Neuronal stem cell (in vitro differentiated cells): ENCODE data around the gene OR13C3.
A peak's percentile ranks its signal among the peaks of the same experiment; 100 is the strongest.
"Not testable (repeated sequence)": the region's sequence is repeated elsewhere in the genome, so short reads cannot be mapped to it uniquely, and the experiment has no call there.

Experiments used
- DNase-seq: peaks from one replicate; pipeline ENCODE4 v3.0.0-alpha.2; 2013; ENCODE audit warnings: low spot score
- H2AFZ ChIP-seq: one replicate; pipeline ENCODE4 v1.6.1; 2013; ENCODE audit warnings: mild to moderate bottlenecking, low read length, inconsistent platforms
- H2AK5ac ChIP-seq: 2 replicates; pipeline ENCODE4 v1.6.1; 2013; ENCODE audit warnings: low read depth, mild to moderate bottlenecking, inconsistent platforms, low read length, moderate library complexity, mixed read lengths
- H2BK120ac ChIP-seq: 2 replicates; pipeline ENCODE4 v1.6.1; 2013; ENCODE audit warnings: low read depth, mild to moderate bottlenecking, inconsistent platforms, low read length, moderate library complexity, mixed read lengths
- H2BK12ac ChIP-seq: one replicate; pipeline ENCODE4 v1.6.1; 2013; ENCODE audit warnings: low read length, inconsistent platforms
- H2BK15ac ChIP-seq: 2 replicates; pipeline ENCODE4 v1.6.1; 2013; ENCODE audit warnings: mild to moderate bottlenecking, low read length, inconsistent platforms, mixed read lengths
- H2BK5ac ChIP-seq: one replicate; pipeline ENCODE4 v1.6.1; 2013; ENCODE audit warnings: inconsistent platforms, mild to moderate bottlenecking, low read length, moderate library complexity
- H3K14ac ChIP-seq: one replicate; pipeline ENCODE4 v1.6.1; 2013; ENCODE audit warnings: low read length, inconsistent platforms
- H3K18ac ChIP-seq: 2 replicates; pipeline ENCODE4 v1.6.1; 2013; ENCODE audit warnings: low read length, inconsistent platforms
- H3K23ac ChIP-seq: 2 replicates; pipeline ENCODE4 v1.6.1; 2013; ENCODE audit warnings: low read depth, mild to moderate bottlenecking, mixed read lengths, low read length, inconsistent platforms; ENCODE audit not compliant: poor library complexity
- H3K27ac ChIP-seq: replicated peaks from 3 replicates; pipeline ENCODE4 v1.5.1; 2013; ENCODE audit warnings: low read length, inconsistent platforms
- H3K27me3 ChIP-seq, 3 experiments: 2 replicates each; pipeline ENCODE4 v1.6.1; 2013; ENCODE audit warnings: low read length in 3 of 3, mild to moderate bottlenecking in 2 of 3, inconsistent platforms in 1 of 3, low read depth in 1 of 3, mixed read lengths in 1 of 3, moderate library complexity in 1 of 3; ENCODE audit not compliant: control insufficient read depth in 3 of 3, insufficient read depth in 3 of 3
- H3K36me3 ChIP-seq, 2 donors: replicated peaks in 1 of 2; 2 replicates each; pipeline ENCODE4 v1.6.1; 2013; ENCODE audit warnings: low read length in 2 of 2; ENCODE audit not compliant: control insufficient read depth in 2 of 2, insufficient read depth in 2 of 2
- H3K4ac ChIP-seq: 2 replicates; pipeline ENCODE4 v1.6.1; 2013; ENCODE audit warnings: inconsistent platforms, mild to moderate bottlenecking, low read length, moderate library complexity
- H3K4me1 ChIP-seq, 2 donors: 1 replicate in 1 of 2; 2 replicates in 1 of 2; pipeline ENCODE4 v1.6.1; 2013; ENCODE audit warnings: low read length in 2 of 2, low read depth in 1 of 2; ENCODE audit not compliant: control insufficient read depth in 2 of 2, insufficient read depth in 1 of 2
- H3K4me2 ChIP-seq: one replicate; pipeline ENCODE4 v1.6.1; 2013; ENCODE audit warnings: mild to moderate bottlenecking, low read length, inconsistent platforms; ENCODE audit not compliant: insufficient read depth, poor library complexity, severe bottlenecking
- H3K4me3 ChIP-seq, 2 donors: 2 replicates each; pipeline ENCODE4 v1.5.1; 2013; ENCODE audit warnings: low read length in 2 of 2, mild to moderate bottlenecking in 2 of 2, inconsistent platforms in 1 of 2, moderate library complexity in 1 of 2
- H3K79me1 ChIP-seq: one replicate; pipeline ENCODE4 v1.6.1; 2013; ENCODE audit warnings: low read depth, mild to moderate bottlenecking, inconsistent platforms, low read length, moderate library complexity
- H3K9ac ChIP-seq: one replicate; pipeline ENCODE4 v1.6.1; 2013; ENCODE audit warnings: mild to moderate bottlenecking, low read depth, low read length, inconsistent platforms; ENCODE audit not compliant: poor library complexity
- H3K9me3 ChIP-seq, 2 donors: replicated peaks in 1 of 2; 2 replicates each; pipeline versions ENCODE3 to v1.6.1; 2013; ENCODE audit warnings: low read length in 2 of 2, mild to moderate bottlenecking in 2 of 2, inconsistent platforms in 1 of 2, low read depth in 1 of 2, mixed read lengths in 1 of 2, moderate library complexity in 1 of 2; ENCODE audit not compliant: control insufficient read depth in 2 of 2, insufficient read depth in 1 of 2
- H4K8ac ChIP-seq: one replicate; pipeline ENCODE4 v1.6.1; 2013; ENCODE audit warnings: low read depth, mild to moderate bottlenecking, inconsistent platforms, low read length, moderate library complexity
- H4K91ac ChIP-seq: one replicate; pipeline ENCODE4 v1.6.1; 2013; ENCODE audit warnings: low read length, low read depth, mild to moderate bottlenecking, inconsistent platforms; ENCODE audit not compliant: poor library complexity
- WGBS, 2 donors: extraction: QIAGEN DNeasy Blood & Tissue Kit; methylation state at CpG; one replicate each; pipeline ENCODE4 v1.1.7; 2013; ENCODE audit warnings: missing lambda C conversion rate in 2 of 2, mixed read lengths in 1 of 2; ENCODE audit not compliant: insufficient read length in 2 of 2, insufficient replicate concordance in 1 of 2; ENCODE audit errors: extremely low coverage in 2 of 2; 5-methylcytosine and 5-hydroxymethylcytosine counted together

OR13C3 gene

GRCh38 chr9:104527109-104527508 lies 9.5 kb downstream of the OR13C3 start, which contains the start of gene OR13C4:
Gene OR13C4, minus strand, starts transcription at chr9:104527209. Its CDS starts 0 bp downstream, at chr9:104527209.
- H2AK5ac ChIP-seq: no peak within 1 kb of the TSS
- H3K36me3 ChIP-seq: no peaks in the 10 kb centered on the region
- H2AFZ ChIP-seq: no peak within 1 kb of the TSS
- H4K8ac ChIP-seq: no peak within 1 kb of the TSS
- H4K91ac ChIP-seq: no peak within 1 kb of the TSS
- no peak within 1 kb of the TSS for H3K27ac ChIP-seq
- H3K18ac ChIP-seq: no peak within 1 kb of the TSS
- no peaks in the 10 kb centered on the region for H3K9me3 ChIP-seq
- no peak within 1 kb of the TSS for H3K4me3 ChIP-seq
- H3K27me3 ChIP-seq: peaks cover 0 to 1% (median 0%) of the 10 kb centered on the region in 3 experiments
- H3K23ac ChIP-seq: no peak within 1 kb of the TSS
- H3K9ac ChIP-seq: no peak within 1 kb of the TSS
- no peak within 1 kb of the TSS for H3K4ac ChIP-seq
- no peaks in the 10 kb centered on the region for H3K4me1 ChIP-seq
- H3K14ac ChIP-seq: no peak within 1 kb of the TSS
- H3K79me1 ChIP-seq: no peaks in the 10 kb centered on the region
- H2BK15ac ChIP-seq: no peak within 1 kb of the TSS
- H3K4me2 ChIP-seq: no peak within 1 kb of the TSS
- H2BK120ac ChIP-seq: no peak within 1 kb of the TSS
- no peak within 1 kb of the TSS for H2BK5ac ChIP-seq
- DNase-seq: no peak
- H2BK12ac ChIP-seq: no peak within 1 kb of the TSS

GRCh38 chr9:104520241-104520640 lies 16.4 kb downstream of the OR13C3 start:
- not testable (repeated sequence) for H3K4ac ChIP-seq, H3K27ac ChIP-seq, H3K27me3 ChIP-seq, H3K14ac ChIP-seq, H4K8ac ChIP-seq, H2AK5ac ChIP-seq, DNase-seq, H2BK5ac ChIP-seq, H3K36me3 ChIP-seq, H3K4me2 ChIP-seq, H4K91ac ChIP-seq, H3K9me3 ChIP-seq, H3K4me3 ChIP-seq, H3K9ac ChIP-seq, H2BK120ac ChIP-seq, H3K79me1 ChIP-seq, H3K4me1 ChIP-seq, H3K23ac ChIP-seq, H2BK12ac ChIP-seq, H2BK15ac ChIP-seq, H3K18ac ChIP-seq
- WGBS, 2 donors: no CpG with 5 or more reads among the region's 10 CpGs
- H2AFZ ChIP-seq: peak overlapping the region; percentile 49

GRCh38 chr9:104514901-104515300 lies 21.8 kb downstream of the OR13C3 start:
- Histone ChIP-seq H3K4me3 (no peak overlapping the region), H3K23ac (no peak overlapping the region), H3K4me1 (no peaks in the 10 kb centered on the region), H2BK15ac (no peak overlapping the region), H2BK120ac (no peak overlapping the region), H2AFZ (no peak overlapping the region), H3K36me3 (no peaks in the 10 kb centered on the region), H3K4me2 (no peak overlapping the region), H4K91ac (no peak overlapping the region), H2AK5ac (no peak overlapping the region), H2BK12ac (no peak overlapping the region), H2BK5ac (no peak overlapping the region), H3K4ac (no peak overlapping the region), H4K8ac (no peak overlapping the region), H3K27me3 (no peaks in the 10 kb centered on the region), H3K9me3 (no peaks in the 10 kb centered on the region), H3K79me1 (no peaks in the 10 kb centered on the region), H3K14ac (no peak overlapping the region), H3K9ac (no peak overlapping the region), H3K27ac (no peak overlapping the region), H3K18ac (no peak overlapping the region)
- no CpG with 5 or more reads among the region's 5 CpGs for WGBS, 2 donors
- no peak for DNase-seq

- no peak overlapping the region for H3K18ac ChIP-seq
- H3K4me3 ChIP-seq: no peak overlapping the region
- no peaks in the 10 kb centered on the region for H3K27me3 ChIP-seq
- no peak overlapping the region for H3K23ac ChIP-seq
- H3K4me2 ChIP-seq: no peak overlapping the region
- no peak overlapping the region for H4K91ac ChIP-seq
- no peak overlapping the region for H2AK5ac ChIP-seq
- H2AFZ ChIP-seq: no peak overlapping the region
- H3K36me3 ChIP-seq: no peaks in the 10 kb centered on the region
- no peak overlapping the region for H3K4ac ChIP-seq
- no peak overlapping the region for H4K8ac ChIP-seq
- no peak overlapping the region for H3K27ac ChIP-seq
- no peaks in the 10 kb centered on the region for H3K4me1 ChIP-seq
- DNase-seq: no peak
- no peak overlapping the region for H3K9ac ChIP-seq
- H3K79me1 ChIP-seq: no peaks in the 10 kb centered on the region
- no peaks in the 10 kb centered on the region for H3K9me3 ChIP-seq
- no peak overlapping the region for H2BK15ac ChIP-seq
- H2BK5ac ChIP-seq: no peak overlapping the region
- no peak overlapping the region for H3K14ac ChIP-seq
- no peak overlapping the region for H2BK120ac ChIP-seq
- H2BK12ac ChIP-seq: no peak overlapping the region
Observed at GRCh38 chr9:104506565-104506964, 30.1 kb downstream of the OR13C3 start.
